NCI-H748 treated with DMSO at 0.1 percent for 48 hours (cell line): ENCODE data around the gene GTF2H1.
"Not testable (repeated sequence)": the region's sequence is repeated elsewhere in the genome, so short reads cannot be mapped to it uniquely, and the experiment has no call there.

Source experiments
- DNase-seq: peaks from one replicate; lab custom pipeline; 2025; lab: John Stamatoyannopoulos, UW

GTF2H1 gene

GRCh38 chr11:18375941-18376340 is 53.6 kb downstream of the GTF2H1 start:
- no peak for DNase-seq

GRCh38 chr11:18379201-18379600 is 56.8 kb downstream of the GTF2H1 start:
- no peak for DNase-seq

GRCh38 chr11:18383388-18384156 is 61.2 kb downstream of the GTF2H1 start:
- DNase-seq: no peak

GRCh38 chr11:18384157-18384641 is 61.8 kb downstream of the GTF2H1 start:
- no peak for DNase-seq

- DNase-seq: no peak
Observed at GRCh38 chr11:18390088-18390487, 67.7 kb downstream of the GTF2H1 start.

- DNase-seq: no peak
Observed at GRCh38 chr11:18392434-18393321, 70.3 kb downstream of the GTF2H1 start.

GRCh38 chr11:18393581-18394274 is 71.4 kb downstream of the GTF2H1 start:
- no peak for DNase-seq

GRCh38 chr11:18394275-18394927 is 72.0 kb downstream of the GTF2H1 start, which contains the start of gene LDHA:
LDHA (plus strand) TSS chr11:18394563; CDS start chr11:18396843, 2,280 bp downstream.
- peak; percentile 86 for DNase-seq

GRCh38 chr11:18394928-18395734 is 72.8 kb downstream of the GTF2H1 start:
- no peak for DNase-seq

GRCh38 chr11:18395735-18396504 is 73.6 kb downstream of the GTF2H1 start:
- peak; percentile 94 for DNase-seq

- no peak for DNase-seq
Observed at GRCh38 chr11:18397921-18398320, 75.6 kb downstream of the GTF2H1 start.

GRCh38 chr11:18401077-18401476 is 78.7 kb downstream of the GTF2H1 start:
- not testable (repeated sequence) for DNase-seq

- no peak for DNase-seq
Observed at GRCh38 chr11:18404062-18404461, 81.7 kb downstream of the GTF2H1 start.

- not testable (repeated sequence) for DNase-seq
Observed at GRCh38 chr11:18407400-18407799, 85.0 kb downstream of the GTF2H1 start.

GRCh38 chr11:18408558-18409291 is 86.4 kb downstream of the GTF2H1 start:
- DNase-seq: no peak

GRCh38 chr11:18416459-18416858 is 94.1 kb downstream of the GTF2H1 start:
- DNase-seq: no peak
